Pons (tissue), 1 donor: ENCODE data around the gene MAP2K6.

ENCODE experiments used
- DNase-seq: peaks from one replicate; pipeline ENCODE4 v3.0.0-alpha.2; 2016; ENCODE audit warnings: low spot score

MAP2K6 gene

GRCh38 chr17:69492410-69493071 lies 78.0 kb downstream of the MAP2K6 start:
- no peak for DNase-seq

GRCh38 chr17:69495787-69496186 lies 81.3 kb downstream of the MAP2K6 start:
- DNase-seq, result no peak

- no peak for DNase-seq
These were observed 82.7 kb downstream of the MAP2K6 start for GRCh38 chr17:69497161-69497560.

- no peak for DNase-seq
These were observed 84.8 kb downstream of the MAP2K6 start for GRCh38 chr17:69499318-69499717.

GRCh38 chr17:69500911-69501429 lies 86.5 kb downstream of the MAP2K6 start:
- peak; percentile 33 for DNase-seq

GRCh38 chr17:69501591-69502468 lies 87.3 kb downstream of the MAP2K6 start:
- DNase-seq, result peak; percentile 67

- no peak for DNase-seq
These were observed 89.2 kb downstream of the MAP2K6 start for GRCh38 chr17:69503711-69504110.

GRCh38 chr17:69505740-69506139 lies 91.2 kb downstream of the MAP2K6 start:
- no peak for DNase-seq

GRCh38 chr17:69506489-69506888 lies 92.0 kb downstream of the MAP2K6 start:
- no peak for DNase-seq

GRCh38 chr17:69508814-69509213 lies 94.3 kb downstream of the MAP2K6 start:
- DNase-seq, result no peak

- peak; percentile 53 for DNase-seq
These were observed 96.8 kb downstream of the MAP2K6 start for GRCh38 chr17:69511250-69511649.

- no peak for DNase-seq
These were observed 98.4 kb downstream of the MAP2K6 start for GRCh38 chr17:69512946-69513345.

GRCh38 chr17:69516225-69516624 lies 101.7 kb downstream of the MAP2K6 start:
- DNase-seq, result no peak

GRCh38 chr17:69516911-69517310 lies 102.4 kb downstream of the MAP2K6 start:
- no peak for DNase-seq

GRCh38 chr17:69518951-69519350 lies 104.5 kb downstream of the MAP2K6 start:
- no peak for DNase-seq

- peak; percentile 92 for DNase-seq
These were observed 108.9 kb downstream of the MAP2K6 start for GRCh38 chr17:69523244-69523861.

- no peak for DNase-seq
These were observed 110.4 kb downstream of the MAP2K6 start for GRCh38 chr17:69524854-69525253.

- peak; percentile 90 for DNase-seq
These were observed 111.7 kb downstream of the MAP2K6 start for GRCh38 chr17:69525920-69526841.

GRCh38 chr17:69528035-69528434 lies 113.5 kb downstream of the MAP2K6 start:
- peak; percentile 58 for DNase-seq

GRCh38 chr17:69533481-69534234 lies 119.2 kb downstream of the MAP2K6 start:
- DNase-seq, result no peak

GRCh38 chr17:69534235-69534621 lies 119.7 kb downstream of the MAP2K6 start:
- DNase-seq, result no peak
